AG04450 (cell line): ENCODE data around the gene GABPB2. TPM values are rescaled to one million over a fixed set of nuclear protein-coding genes. Genes with fewer than 3 reads are reported as not detected.

Experiments used
- CTCF ChIA-PET: fragments of 300-600, 350-600 bp; formaldehyde crosslinking; extraction: SDS; loops from one replicate; lab custom pipeline; 2022; ENCODE audit warnings: antibody characterized with exemption, inconsistent platforms; lab: Charles Lee
- POLR2A ChIA-PET: fragments of 350-600 bp; formaldehyde crosslinking; extraction: SDS; loops from one replicate; lab custom pipeline; 2021; ENCODE audit warnings: antibody characterized with exemption, inconsistent platforms; lab: Yijun Ruan, JAX
- DNase-seq: peaks from one replicate; pipeline ENCODE4 v3.0.0-alpha.2; 2011; ENCODE audit warnings: low read depth, low spot score
- H3K27ac ChIP-seq: one replicate; pipeline ENCODE4 v1.5.1; 2012; ENCODE audit warnings: low read depth, low read length, control low read depth
- H3K27me3 ChIP-seq: one replicate; pipeline ENCODE4 v1.6.0; 2012; ENCODE audit warnings: low read length; ENCODE audit not compliant: control insufficient read depth, insufficient read depth
- H3K4me3 ChIP-seq: 2 replicates; pipeline ENCODE4 v1.5.1; 2011; ENCODE audit warnings: mild to moderate bottlenecking, low read depth, low read length, control low read depth
- H3K9me3 ChIP-seq: 2 replicates; pipeline ENCODE4 v1.5.1; 2012; ENCODE audit warnings: low read length; ENCODE audit not compliant: control insufficient read depth, insufficient read depth
- polyA plus RNA-seq: library from polyadenylated mRNA; depleted of rRNA; stranded (reverse); fragments of >200 nt; gene quantifications from 2 replicates; pipeline ENCODE4 v1.2.3, GENCODE V29; 2011
- TF ChIP-seq, protein P1 (sequence below): IDR thresholded peaks from 2 replicates; pipeline ENCODE4 v1.5.1; 2011; ENCODE audit warnings: low read depth, low read length, control low read depth, inconsistent platforms

GABPB2 gene
- polyA plus RNA-seq, 1 experiment = 10.0 TPM

DNA sequence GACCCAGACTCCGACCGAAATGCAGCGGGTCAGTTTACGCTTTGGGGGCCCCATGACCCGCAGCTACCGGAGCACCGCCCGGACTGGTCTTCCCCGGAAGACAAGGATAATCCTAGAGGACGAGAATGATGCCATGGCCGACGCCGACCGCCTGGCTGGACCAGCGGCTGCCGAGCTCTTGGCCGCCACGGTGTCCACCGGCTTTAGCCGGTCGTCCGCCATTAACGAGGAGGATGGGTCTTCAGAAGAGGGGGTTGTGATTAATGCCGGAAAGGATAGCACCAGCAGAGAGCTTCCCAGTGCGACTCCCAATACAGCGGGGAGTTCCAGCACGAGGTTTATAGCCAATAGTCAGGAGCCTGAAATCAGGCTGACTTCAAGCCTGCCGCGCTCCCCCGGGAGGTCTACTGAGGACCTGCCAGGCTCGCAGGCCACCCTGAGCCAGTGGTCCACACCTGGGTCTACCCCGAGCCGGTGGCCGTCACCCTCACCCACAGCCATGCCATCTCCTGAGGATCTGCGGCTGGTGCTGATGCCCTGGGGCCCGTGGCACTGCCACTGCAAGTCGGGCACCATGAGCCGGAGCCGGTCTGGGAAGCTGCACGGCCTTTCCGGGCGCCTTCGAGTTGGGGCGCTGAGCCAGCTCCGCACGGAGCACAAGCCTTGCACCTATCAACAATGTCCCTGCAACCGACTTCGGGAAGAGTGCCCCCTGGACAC, 22.5 kb upstream of the GABPB2 start:
- Histone ChIP-seq H3K4me3 (peak overlapping the region; percentile 78), H3K9me3 (no peaks in the 10 kb centered on the region; the same call in 1 of the 2 replicates), H3K27me3 (no peaks in the 10 kb centered on the region), H3K27ac (peak overlapping the region; percentile 68)
- DNase-seq = no peak
- TF ChIP-seq, protein P1, sequence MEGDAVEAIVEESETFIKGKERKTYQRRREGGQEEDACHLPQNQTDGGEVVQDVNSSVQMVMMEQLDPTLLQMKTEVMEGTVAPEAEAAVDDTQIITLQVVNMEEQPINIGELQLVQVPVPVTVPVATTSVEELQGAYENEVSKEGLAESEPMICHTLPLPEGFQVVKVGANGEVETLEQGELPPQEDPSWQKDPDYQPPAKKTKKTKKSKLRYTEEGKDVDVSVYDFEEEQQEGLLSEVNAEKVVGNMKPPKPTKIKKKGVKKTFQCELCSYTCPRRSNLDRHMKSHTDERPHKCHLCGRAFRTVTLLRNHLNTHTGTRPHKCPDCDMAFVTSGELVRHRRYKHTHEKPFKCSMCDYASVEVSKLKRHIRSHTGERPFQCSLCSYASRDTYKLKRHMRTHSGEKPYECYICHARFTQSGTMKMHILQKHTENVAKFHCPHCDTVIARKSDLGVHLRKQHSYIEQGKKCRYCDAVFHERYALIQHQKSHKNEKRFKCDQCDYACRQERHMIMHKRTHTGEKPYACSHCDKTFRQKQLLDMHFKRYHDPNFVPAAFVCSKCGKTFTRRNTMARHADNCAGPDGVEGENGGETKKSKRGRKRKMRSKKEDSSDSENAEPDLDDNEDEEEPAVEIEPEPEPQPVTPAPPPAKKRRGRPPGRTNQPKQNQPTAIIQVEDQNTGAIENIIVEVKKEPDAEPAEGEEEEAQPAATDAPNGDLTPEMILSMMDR = peak; percentile 61
- ChIA-PET CTCF (interaction anchor here (0.6 to 1.9 kb wide), 8 partner anchors 9 to 710 kb away, joined by 3 to 8 read pairs (median 4); partner anchors contain the start of genes CDC42SE1 and MINDY1), POLR2A (interaction anchor here (0.6 to 3.2 kb wide), 5 partner anchors 10 to 389 kb away, joined by 3 to 24 read pairs (median 6); partner anchors contain the start of gene CDC42SE1)

DNA sequence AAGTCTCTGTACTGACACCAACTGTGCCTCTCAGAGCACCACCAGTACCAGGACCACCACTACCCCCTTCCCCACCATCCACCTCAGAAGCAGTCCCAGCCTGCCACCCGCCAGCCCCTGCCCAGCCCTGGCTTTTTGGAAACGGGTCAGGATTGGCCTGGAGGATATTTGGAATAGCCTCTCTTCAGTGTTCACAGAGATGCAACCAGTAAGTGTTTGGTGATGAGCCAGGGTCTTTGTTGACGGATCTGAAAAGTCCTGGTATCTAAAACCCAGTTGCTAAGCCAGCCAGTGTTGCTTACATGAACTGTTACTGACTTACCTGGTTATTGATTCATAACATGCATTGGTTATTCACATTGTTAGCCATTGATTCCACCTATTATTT, 21.9 kb upstream of the GABPB2 start:
- POLR2A ChIA-PET = interaction anchor here (0.6 to 3.2 kb wide), 5 partner anchors 9 to 469 kb away, joined by 3 to 24 read pairs (median 4); partner anchors contain the start of gene CDC42SE1
- DNase-seq = no peak
- CTCF ChIA-PET = interaction anchor here (0.6 to 1.9 kb wide), 7 partner anchors 8 to 710 kb away, joined by 3 to 8 read pairs (median 4); partner anchors contain the start of gene MINDY1
- no peaks in the 10 kb centered on the region; the same call in 1 of the 2 replicates for H3K9me3 ChIP-seq
- H3K27ac ChIP-seq = peak overlapping the region; percentile 39
- TF ChIP-seq, protein P1 = no peak
- H3K27me3 ChIP-seq = no peaks in the 10 kb centered on the region
- H3K4me3 ChIP-seq = peak overlapping the region; percentile 78

DNA sequence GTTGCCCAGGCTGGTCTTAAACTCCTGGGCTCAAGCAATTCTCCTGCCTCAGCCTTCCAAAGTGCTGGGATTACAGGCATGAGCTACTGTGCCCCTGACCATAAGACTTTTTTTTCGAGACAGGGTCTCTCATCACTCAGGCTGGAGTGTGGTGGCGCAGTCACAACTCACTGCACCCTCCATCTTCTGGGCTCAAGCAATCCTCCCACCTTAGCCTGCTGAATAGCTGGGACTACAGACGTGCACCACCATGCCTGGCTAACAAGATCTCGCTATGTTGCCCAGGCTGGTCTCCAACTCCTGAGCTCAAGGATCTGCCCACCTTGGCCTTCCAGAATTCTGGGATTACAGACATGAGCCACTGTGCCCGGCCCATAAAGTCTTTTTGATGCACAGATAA, 21.1 kb upstream of the GABPB2 start:
- Histone ChIP-seq H3K9me3 (no peaks in the 10 kb centered on the region; the same call in 1 of the 2 replicates), H3K27me3 (no peaks in the 10 kb centered on the region), H3K27ac (no peak overlapping the region), H3K4me3 (no peak overlapping the region)
- DNase-seq = no peak
- TF ChIP-seq, protein P1 = no peak
- ChIA-PET CTCF (interaction anchor here (0.5 to 1.6 kb wide), 5 partner anchors 10 to 79 kb away, joined by 3 to 5 read pairs (median 5); partner anchors contain the start of genes CDC42SE1 and MLLT11), POLR2A (interaction anchor here (1.0 to 3.2 kb wide), 3 partner anchors 9 to 470 kb away, joined by 3 to 24 read pairs (median 3); partner anchors contain the start of genes CDC42SE1 and MLLT11)

GRCh38 chr1:151050051-151050688, 20.4 kb upstream of the GABPB2 start:
- no peak overlapping the region for H3K4me3 ChIP-seq
- ChIA-PET CTCF (interaction anchor here (0.6 to 1.6 kb wide), 5 partner anchors 9 to 49 kb away, joined by 3 to 5 read pairs (median 3); partner anchors contain the start of genes CDC42SE1 and MLLT11), POLR2A (interaction anchor here (1.0 to 3.2 kb wide), 2 partner anchors 8 to 11 kb away, joined by 3 to 24 read pairs; partner anchors contain the start of genes CDC42SE1 and MLLT11)
- no peaks in the 10 kb centered on the region; the same call in 1 of the 2 replicates for H3K9me3 ChIP-seq
- no peaks in the 10 kb centered on the region for H3K27me3 ChIP-seq
- DNase-seq = no peak
- TF ChIP-seq, protein P1 = no peak
- H3K27ac ChIP-seq = no peak overlapping the region
